ENCODE results near the gene TMEM220. TPM values are rescaled to one million over a fixed set of nuclear protein-coding genes. Genes with fewer than 3 reads are reported as not detected.
A peak's percentile ranks its signal among the peaks of the same experiment; 100 is the strongest.

TMEM220 gene
- total and polyA plus RNA-seq, 9 of the 15 experiments (the other 6 are each of a cell fraction or from before 2014, with no cell fraction given), result not detected

DNA sequence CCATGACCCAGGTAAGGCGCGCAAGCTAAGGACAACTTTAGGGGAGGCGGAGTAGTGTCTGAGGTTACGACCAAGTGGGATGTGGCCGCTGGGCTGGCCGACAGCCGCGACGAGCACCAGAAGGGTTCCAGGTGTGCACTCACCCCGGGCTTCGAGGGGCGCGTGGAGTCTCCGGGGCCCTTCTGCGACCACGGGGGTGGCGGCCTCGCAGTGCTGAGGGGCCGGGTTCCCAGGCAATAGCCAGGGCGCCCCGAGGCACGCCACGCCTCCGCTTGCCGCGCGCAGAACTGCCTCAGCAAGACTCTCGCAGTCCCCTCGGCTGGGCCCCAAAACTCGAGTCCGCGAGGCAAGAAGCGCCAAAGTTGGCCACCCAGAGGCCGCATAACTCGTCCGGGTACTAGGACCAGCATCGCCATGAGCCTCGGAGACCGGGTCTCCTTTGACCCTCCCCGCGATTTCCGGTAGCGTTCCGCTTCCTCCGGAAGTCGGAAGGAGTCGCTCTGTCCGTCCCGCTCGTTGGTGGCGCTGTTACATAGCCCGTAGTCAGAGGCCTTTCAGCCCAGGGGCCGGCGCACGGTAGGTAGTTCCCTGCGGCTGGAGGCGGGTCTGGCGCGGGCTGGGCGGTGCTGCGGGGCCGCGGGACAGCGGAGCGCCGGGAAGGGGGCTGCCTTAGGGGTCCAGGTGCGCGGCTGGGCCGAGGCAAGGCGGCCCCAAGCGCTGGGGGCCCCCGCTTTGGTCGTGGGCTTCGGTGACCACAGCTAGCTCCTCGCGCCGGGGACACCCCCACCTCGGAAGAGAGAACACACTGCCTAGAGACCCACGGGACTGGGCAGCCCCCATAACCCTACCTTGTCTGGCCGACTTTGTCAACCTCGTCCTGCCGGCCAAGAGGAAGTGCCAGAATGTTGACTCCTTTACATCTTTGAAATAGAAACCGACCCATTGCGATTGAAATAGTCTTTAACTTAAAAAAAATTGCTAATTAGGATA is 32.4 kb downstream of the TMEM220 start, which contains the start of the genes ADPRM and SCO1 (continued):
- TF ChIP-seq RHOXF2B (CRISPR knock-in tag; conservative IDR thresholded peaks at IDR 0.05) (no peak), KAT2B (IDR thresholded peaks at IDR 0.05; ENCODE audit: low read depth, low read length) (no peak), SRSF3 (IDR thresholded peaks at IDR 0.05; ENCODE audit: insufficient read depth, low read length) (no peak), RBBP5 (IDR thresholded peaks at IDR 0.05; ENCODE audit: borderline replicate concordance, insufficient read depth, low read length, poor library complexity, severe bottlenecking) (peak; percentile 88), BMI1 (IDR thresholded peaks at IDR 0.05; ENCODE audit: low read length) (no peak)
- TF ChIP-seq, protein P1, sequence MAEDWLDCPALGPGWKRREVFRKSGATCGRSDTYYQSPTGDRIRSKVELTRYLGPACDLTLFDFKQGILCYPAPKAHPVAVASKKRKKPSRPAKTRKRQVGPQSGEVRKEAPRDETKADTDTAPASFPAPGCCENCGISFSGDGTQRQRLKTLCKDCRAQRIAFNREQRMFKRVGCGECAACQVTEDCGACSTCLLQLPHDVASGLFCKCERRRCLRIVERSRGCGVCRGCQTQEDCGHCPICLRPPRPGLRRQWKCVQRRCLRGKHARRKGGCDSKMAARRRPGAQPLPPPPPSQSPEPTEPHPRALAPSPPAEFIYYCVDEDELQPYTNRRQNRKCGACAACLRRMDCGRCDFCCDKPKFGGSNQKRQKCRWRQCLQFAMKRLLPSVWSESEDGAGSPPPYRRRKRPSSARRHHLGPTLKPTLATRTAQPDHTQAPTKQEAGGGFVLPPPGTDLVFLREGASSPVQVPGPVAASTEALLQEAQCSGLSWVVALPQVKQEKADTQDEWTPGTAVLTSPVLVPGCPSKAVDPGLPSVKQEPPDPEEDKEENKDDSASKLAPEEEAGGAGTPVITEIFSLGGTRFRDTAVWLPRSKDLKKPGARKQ (CRISPR knock-in tag; IDR thresholded peaks at IDR 0.05), result no peak
- TF ChIP-seq, protein P2, sequence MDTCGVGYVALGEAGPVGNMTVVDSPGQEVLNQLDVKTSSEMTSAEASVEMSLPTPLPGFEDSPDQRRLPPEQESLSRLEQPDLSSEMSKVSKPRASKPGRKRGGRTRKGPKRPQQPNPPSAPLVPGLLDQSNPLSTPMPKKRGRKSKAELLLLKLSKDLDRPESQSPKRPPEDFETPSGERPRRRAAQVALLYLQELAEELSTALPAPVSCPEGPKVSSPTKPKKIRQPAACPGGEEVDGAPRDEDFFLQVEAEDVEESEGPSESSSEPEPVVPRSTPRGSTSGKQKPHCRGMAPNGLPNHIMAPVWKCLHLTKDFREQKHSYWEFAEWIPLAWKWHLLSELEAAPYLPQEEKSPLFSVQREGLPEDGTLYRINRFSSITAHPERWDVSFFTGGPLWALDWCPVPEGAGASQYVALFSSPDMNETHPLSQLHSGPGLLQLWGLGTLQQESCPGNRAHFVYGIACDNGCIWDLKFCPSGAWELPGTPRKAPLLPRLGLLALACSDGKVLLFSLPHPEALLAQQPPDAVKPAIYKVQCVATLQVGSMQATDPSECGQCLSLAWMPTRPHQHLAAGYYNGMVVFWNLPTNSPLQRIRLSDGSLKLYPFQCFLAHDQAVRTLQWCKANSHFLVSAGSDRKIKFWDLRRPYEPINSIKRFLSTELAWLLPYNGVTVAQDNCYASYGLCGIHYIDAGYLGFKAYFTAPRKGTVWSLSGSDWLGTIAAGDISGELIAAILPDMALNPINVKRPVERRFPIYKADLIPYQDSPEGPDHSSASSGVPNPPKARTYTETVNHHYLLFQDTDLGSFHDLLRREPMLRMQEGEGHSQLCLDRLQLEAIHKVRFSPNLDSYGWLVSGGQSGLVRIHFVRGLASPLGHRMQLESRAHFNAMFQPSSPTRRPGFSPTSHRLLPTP (IDR thresholded peaks at IDR 0.05; ENCODE audit: borderline replicate concordance, extremely low read depth, insufficient read length), result no peak
- TF ChIP-seq, protein P3, sequence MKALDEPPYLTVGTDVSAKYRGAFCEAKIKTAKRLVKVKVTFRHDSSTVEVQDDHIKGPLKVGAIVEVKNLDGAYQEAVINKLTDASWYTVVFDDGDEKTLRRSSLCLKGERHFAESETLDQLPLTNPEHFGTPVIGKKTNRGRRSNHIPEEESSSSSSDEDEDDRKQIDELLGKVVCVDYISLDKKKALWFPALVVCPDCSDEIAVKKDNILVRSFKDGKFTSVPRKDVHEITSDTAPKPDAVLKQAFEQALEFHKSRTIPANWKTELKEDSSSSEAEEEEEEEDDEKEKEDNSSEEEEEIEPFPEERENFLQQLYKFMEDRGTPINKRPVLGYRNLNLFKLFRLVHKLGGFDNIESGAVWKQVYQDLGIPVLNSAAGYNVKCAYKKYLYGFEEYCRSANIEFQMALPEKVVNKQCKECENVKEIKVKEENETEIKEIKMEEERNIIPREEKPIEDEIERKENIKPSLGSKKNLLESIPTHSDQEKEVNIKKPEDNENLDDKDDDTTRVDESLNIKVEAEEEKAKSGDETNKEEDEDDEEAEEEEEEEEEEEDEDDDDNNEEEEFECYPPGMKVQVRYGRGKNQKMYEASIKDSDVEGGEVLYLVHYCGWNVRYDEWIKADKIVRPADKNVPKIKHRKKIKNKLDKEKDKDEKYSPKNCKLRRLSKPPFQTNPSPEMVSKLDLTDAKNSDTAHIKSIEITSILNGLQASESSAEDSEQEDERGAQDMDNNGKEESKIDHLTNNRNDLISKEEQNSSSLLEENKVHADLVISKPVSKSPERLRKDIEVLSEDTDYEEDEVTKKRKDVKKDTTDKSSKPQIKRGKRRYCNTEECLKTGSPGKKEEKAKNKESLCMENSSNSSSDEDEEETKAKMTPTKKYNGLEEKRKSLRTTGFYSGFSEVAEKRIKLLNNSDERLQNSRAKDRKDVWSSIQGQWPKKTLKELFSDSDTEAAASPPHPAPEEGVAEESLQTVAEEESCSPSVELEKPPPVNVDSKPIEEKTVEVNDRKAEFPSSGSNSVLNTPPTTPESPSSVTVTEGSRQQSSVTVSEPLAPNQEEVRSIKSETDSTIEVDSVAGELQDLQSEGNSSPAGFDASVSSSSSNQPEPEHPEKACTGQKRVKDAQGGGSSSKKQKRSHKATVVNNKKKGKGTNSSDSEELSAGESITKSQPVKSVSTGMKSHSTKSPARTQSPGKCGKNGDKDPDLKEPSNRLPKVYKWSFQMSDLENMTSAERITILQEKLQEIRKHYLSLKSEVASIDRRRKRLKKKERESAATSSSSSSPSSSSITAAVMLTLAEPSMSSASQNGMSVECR (CRISPR knock-in tag; IDR thresholded peaks at IDR 0.05), result peak; percentile 75
- TF ChIP-seq, protein P4, sequence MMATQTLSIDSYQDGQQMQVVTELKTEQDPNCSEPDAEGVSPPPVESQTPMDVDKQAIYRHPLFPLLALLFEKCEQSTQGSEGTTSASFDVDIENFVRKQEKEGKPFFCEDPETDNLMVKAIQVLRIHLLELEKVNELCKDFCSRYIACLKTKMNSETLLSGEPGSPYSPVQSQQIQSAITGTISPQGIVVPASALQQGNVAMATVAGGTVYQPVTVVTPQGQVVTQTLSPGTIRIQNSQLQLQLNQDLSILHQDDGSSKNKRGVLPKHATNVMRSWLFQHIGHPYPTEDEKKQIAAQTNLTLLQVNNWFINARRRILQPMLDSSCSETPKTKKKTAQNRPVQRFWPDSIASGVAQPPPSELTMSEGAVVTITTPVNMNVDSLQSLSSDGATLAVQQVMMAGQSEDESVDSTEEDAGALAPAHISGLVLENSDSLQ (IDR thresholded peaks at IDR 0.05), result peak; percentile 54; the same call in 1 of the 2 replicates

All from K562 (cell line).